ENCODE results near the gene CEP295NL. TPM values are rescaled to one million over a fixed set of nuclear protein-coding genes. Genes with fewer than 3 reads are reported as not detected.

The CEP295NL gene
- total RNA-seq, 1 experiment from 2014 or later: 3.6 TPM

DNA sequence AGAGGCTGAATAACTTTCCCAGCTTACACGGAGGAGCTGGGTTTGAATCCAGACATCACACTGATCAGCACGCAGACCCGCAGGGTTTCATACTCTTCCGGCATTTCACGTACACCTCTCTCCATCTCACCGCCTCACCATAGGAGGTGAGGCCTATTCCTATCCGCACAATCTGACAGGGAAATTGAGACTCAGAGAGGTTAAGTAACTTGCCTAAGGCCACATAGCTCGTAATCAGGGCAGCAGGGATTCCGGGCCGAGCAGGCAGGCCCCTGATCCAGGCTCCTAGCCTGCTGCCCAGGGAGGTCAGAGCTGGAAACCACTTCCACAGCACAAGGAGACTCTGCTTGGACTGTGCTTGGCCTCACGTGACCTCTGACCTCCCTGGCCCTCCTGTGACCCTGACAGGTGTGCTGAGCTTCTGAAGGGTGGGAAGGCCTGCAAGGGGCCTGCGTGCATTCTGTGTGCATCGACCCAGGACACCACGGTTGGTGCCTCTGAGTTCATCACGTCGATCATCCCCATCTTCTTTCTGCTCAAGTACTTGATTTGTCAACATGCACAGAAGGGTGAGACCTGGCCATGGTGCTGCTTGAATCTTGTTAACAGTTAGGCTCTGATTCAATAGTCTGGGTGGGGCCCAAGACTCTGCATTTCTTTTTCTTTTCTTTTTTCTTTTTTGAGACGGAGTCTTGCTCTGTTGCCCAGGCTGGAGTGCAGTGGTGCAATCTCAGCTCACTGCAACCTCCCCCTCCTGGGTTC lies 4.7 kb downstream of the CEP295NL start:
- intact Hi-C loops (cut with micrococcal nuclease; ENCODE audit: unreplicated experiment): no loop called here

GRCh38 chr17:78897664-78898047 lies 5.3 kb downstream of the CEP295NL start:
- no peak overlapping the region for H3K4me2 ChIP-seq
- H3F3A ChIP-seq (ENCODE audit: insufficient read depth, low read depth): no peaks in the 10 kb centered on the region; the same call in 1 of the 2 replicates
- H3K9me3 ChIP-seq (ENCODE audit: insufficient read depth, low read depth): no peaks in the 10 kb centered on the region
- no peaks in the 10 kb centered on the region for H3K79me2 ChIP-seq (ENCODE audit: low read depth)
- no peak overlapping the region for H2AFZ ChIP-seq
- intact Hi-C loops (cut with micrococcal nuclease; ENCODE audit: unreplicated experiment): no loop called here
- DNase-seq: no peak
- no peak overlapping the region for H3K27ac ChIP-seq
- no peaks in the 10 kb centered on the region for H4K20me1 ChIP-seq (ENCODE audit: insufficient read depth)
- H3K27me3 ChIP-seq (ENCODE audit: insufficient read depth, low read depth): no peaks in the 10 kb centered on the region
- no peak for TF ChIP-seq EZH2 (IDR thresholded peaks at IDR 0.05; ENCODE audit: low read depth)
- TF ChIP-seq CTCF (conservative IDR thresholded peaks at IDR 0.05): no peak
- no peaks in the 10 kb centered on the region for H3K36me3 ChIP-seq (ENCODE audit: low read depth)
- no peak overlapping the region for H3K4me3 ChIP-seq
- no TSS peak for BruUV-seq (replicated peaks)
- H3K4me1 ChIP-seq (replicated peaks; ENCODE audit: insufficient read depth): peaks cover 14% of the 10 kb centered on the region
- ChIA-PET CTCF (no interaction called here), POLR2A (ENCODE audit: unreplicated experiment) (no interaction called here)
- no peaks in the 10 kb centered on the region for H3K9me2 ChIP-seq (ENCODE audit: insufficient read depth)

More for the DNA sequence above, 4.7 kb downstream of the CEP295NL start:
- H3K27ac ChIP-seq: no peak overlapping the region
- H3K9me3 ChIP-seq (ENCODE audit: insufficient read depth, low read depth): no peaks in the 10 kb centered on the region
- H2AFZ ChIP-seq: no peak overlapping the region
- BruUV-seq (replicated peaks): no TSS peak
- no peak overlapping the region for H3K4me2 ChIP-seq
- H3K9me2 ChIP-seq (ENCODE audit: insufficient read depth): no peaks in the 10 kb centered on the region
- no peaks in the 10 kb centered on the region; the same call in 1 of the 2 replicates for H3F3A ChIP-seq (ENCODE audit: insufficient read depth, low read depth)
- no peak overlapping the region for H3K4me3 ChIP-seq
- H3K27me3 ChIP-seq (ENCODE audit: insufficient read depth, low read depth): no peaks in the 10 kb centered on the region
- CTCF ChIA-PET: no interaction called here
- H4K20me1 ChIP-seq (ENCODE audit: insufficient read depth): no peaks in the 10 kb centered on the region
- no peak for DNase-seq
- no peaks in the 10 kb centered on the region for H3K36me3 ChIP-seq (ENCODE audit: low read depth)
- H3K79me2 ChIP-seq (ENCODE audit: low read depth): no peaks in the 10 kb centered on the region
- no peak for TF ChIP-seq CTCF (conservative IDR thresholded peaks at IDR 0.05)
- TF ChIP-seq EZH2 (IDR thresholded peaks at IDR 0.05; ENCODE audit: low read depth): no peak
- POLR2A ChIA-PET (ENCODE audit: unreplicated experiment): no interaction called here
- peaks cover 14% of the 10 kb centered on the region for H3K4me1 ChIP-seq (replicated peaks; ENCODE audit: insufficient read depth)

DNA sequence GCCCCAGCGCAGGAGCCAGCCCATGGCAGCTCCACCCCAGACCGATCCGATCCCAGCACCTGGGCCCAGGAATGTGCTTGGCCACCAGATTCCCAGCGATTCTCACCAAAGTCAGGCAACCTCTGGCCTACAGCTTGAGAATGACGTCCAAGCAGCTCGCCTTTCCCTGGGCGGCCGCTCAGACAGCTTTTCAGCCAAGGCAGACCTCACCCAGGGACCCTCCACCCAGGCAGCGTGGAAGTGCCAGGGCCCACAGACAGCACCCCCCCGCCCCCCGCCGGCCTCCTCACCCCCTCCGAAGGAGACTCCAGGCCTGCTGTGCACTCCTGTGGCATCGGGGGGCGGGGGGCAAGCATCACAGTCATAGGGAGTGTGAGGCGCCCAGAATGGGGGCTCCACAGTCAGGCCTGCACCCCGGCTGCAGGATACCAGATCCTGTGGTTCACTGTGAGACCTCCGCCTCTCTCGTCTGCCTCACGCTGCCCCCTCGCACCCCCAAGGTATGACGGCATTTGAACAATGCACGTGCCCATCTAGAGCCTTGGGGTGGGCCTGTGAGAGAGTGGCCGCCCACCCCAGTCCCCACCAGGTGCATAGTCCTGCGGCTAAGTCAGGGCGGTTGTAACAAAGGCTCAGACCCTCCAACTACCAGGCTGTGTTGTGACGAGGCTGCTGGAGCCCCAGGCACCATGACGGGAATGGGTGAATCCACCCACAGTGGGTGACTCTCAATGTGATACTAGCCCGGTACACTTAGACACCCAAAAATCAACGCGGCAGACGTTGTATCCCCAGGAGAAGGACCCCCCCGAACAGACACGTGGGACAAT lies 6.0 kb downstream of the CEP295NL start:
- Histone ChIP-seq H3K79me2 (ENCODE audit: low read depth) (no peaks in the 10 kb centered on the region), H3K9me3 (ENCODE audit: insufficient read depth, low read depth) (no peaks in the 10 kb centered on the region), H4K20me1 (ENCODE audit: insufficient read depth) (no peaks in the 10 kb centered on the region), H3K4me1 (replicated peaks; ENCODE audit: insufficient read depth) (peaks cover 14% of the 10 kb centered on the region), H2AFZ (no peak overlapping the region), H3K27me3 (ENCODE audit: insufficient read depth, low read depth) (no peaks in the 10 kb centered on the region), H3K9me2 (ENCODE audit: insufficient read depth) (no peaks in the 10 kb centered on the region), H3F3A (ENCODE audit: insufficient read depth, low read depth) (no peaks in the 10 kb centered on the region; the same call in 1 of the 2 replicates), H3K36me3 (ENCODE audit: low read depth) (no peaks in the 10 kb centered on the region), H3K4me2 (no peak overlapping the region), H3K4me3 (no peak overlapping the region), H3K27ac (no peak overlapping the region)
- no peak for DNase-seq
- intact Hi-C loops (cut with micrococcal nuclease; ENCODE audit: unreplicated experiment): no loop called here
- ChIA-PET POLR2A (ENCODE audit: unreplicated experiment) (no interaction called here), CTCF (no interaction called here)
- BruUV-seq (replicated peaks): no TSS peak
- TF ChIP-seq CTCF (conservative IDR thresholded peaks at IDR 0.05) (no peak), EZH2 (IDR thresholded peaks at IDR 0.05; ENCODE audit: low read depth) (no peak)

Measured in PC-9 (cell line).